GM23248 (cell line): ENCODE data around the gene HSPG2. TPM values are rescaled to one million over a fixed set of nuclear protein-coding genes. Genes with fewer than 3 reads are reported as not detected.

ENCODE experiments used
- DNase-seq: peaks from one replicate; pipeline ENCODE4 v3.0.0-alpha.2; 2015
- H2AFZ ChIP-seq: fragments of 200-600 bp; sonication (generic); 2 replicates; pipeline ENCODE4 v1.6.1; 2016; ENCODE audit warnings: antibody characterized with exemption
- H3F3A ChIP-seq: fragments of 200-600 bp; sonication (generic); 2 replicates; pipeline ENCODE4 v1.6.1; 2016; ENCODE audit warnings: mild to moderate bottlenecking, antibody characterized with exemption, mixed run types; ENCODE audit not compliant: insufficient read depth
- H3K27ac ChIP-seq: fragments of 200-600 bp; sonication (generic); 2 replicates; pipeline ENCODE4 v1.5.1; 2016; ENCODE audit warnings: mild to moderate bottlenecking
- H3K27me3 ChIP-seq: fragments of 200-600 bp; sonication (generic); replicated peaks from 2 replicates; pipeline ENCODE4 v1.6.1; 2016; ENCODE audit warnings: mild to moderate bottlenecking; ENCODE audit not compliant: insufficient read depth
- H3K36me3 ChIP-seq: fragments of 200-600 bp; sonication (generic); 2 replicates; pipeline ENCODE4 v1.6.1; 2016; ENCODE audit warnings: low read depth, mild to moderate bottlenecking
- H3K4me1 ChIP-seq: fragments of 200-600 bp; sonication (generic); 2 replicates; pipeline ENCODE4 v1.6.1; 2016; ENCODE audit warnings: mild to moderate bottlenecking; ENCODE audit not compliant: insufficient read depth
- H3K4me2 ChIP-seq: fragments of 200-600 bp; sonication (generic); one replicate; pipeline ENCODE4 v1.6.1; 2016; ENCODE audit warnings: mild to moderate bottlenecking; ENCODE audit not compliant: unreplicated experiment
- H3K4me3 ChIP-seq: fragments of 200-600 bp; sonication (generic); 2 replicates; pipeline ENCODE4 v1.5.1; 2016; ENCODE audit warnings: mild to moderate bottlenecking
- H3K79me2 ChIP-seq: fragments of 200-600 bp; sonication (generic); 2 replicates; pipeline ENCODE4 v1.6.1; 2016; ENCODE audit warnings: mild to moderate bottlenecking; ENCODE audit not compliant: insufficient read depth
- H3K9ac ChIP-seq: fragments of 200-600 bp; sonication (generic); 2 replicates; pipeline ENCODE4 v1.6.1; 2016; ENCODE audit warnings: mild to moderate bottlenecking
- H3K9me2 ChIP-seq: fragments of 200-600 bp; sonication (generic); 2 replicates; pipeline ENCODE4 v1.6.1; 2016; ENCODE audit warnings: mixed run types, mild to moderate bottlenecking, moderate library complexity; ENCODE audit not compliant: insufficient read depth
- H3K9me3 ChIP-seq: fragments of 200-600 bp; sonication (generic); one replicate; pipeline ENCODE4 v1.6.1; 2017; ENCODE audit warnings: low read depth
- H4K20me1 ChIP-seq: fragments of 200-600 bp; sonication (generic); 2 replicates; pipeline ENCODE4 v1.6.0; 2016; ENCODE audit not compliant: insufficient read depth
- EZH2 ChIP-seq: fragments of 200-600 bp; sonication (generic); IDR thresholded peaks from 2 replicates; pipeline ENCODE4 v1.6.1; 2018; ENCODE audit warnings: antibody characterized with exemption, mild to moderate bottlenecking; ENCODE audit not compliant: insufficient read depth, poor library complexity, severe bottlenecking
- EZH2phosphoT487 ChIP-seq: fragments of 200-600 bp; sonication (generic); IDR thresholded peaks from 2 replicates; pipeline ENCODE4 v1.6.1; 2018; ENCODE audit warnings: antibody characterized with exemption, moderate library complexity, mild to moderate bottlenecking, low read depth; ENCODE audit not compliant: insufficient read depth
- WGBS, 2 experiments: methylation state at CpG; one replicate each; pipeline ENCODE4 v1.1.6; 2015 to 2017; ENCODE audit warnings: low lambda C conversion rate in 2 of 2, low coverage in 1 of 2; ENCODE audit errors: missing lambda C conversion rate in 2 of 2; 5-methylcytosine and 5-hydroxymethylcytosine counted together
- in situ Hi-C: fragments of 300-500 bp; cut with MboI; formaldehyde crosslinking; loops from 2 replicates; pipeline ENCODE4 v1.15.0; 2020
- polyA plus RNA-seq: library from polyadenylated mRNA; unstranded; fragments of >200 nt; fragmentation: Nextera tagmentation; extraction: Ambion mirVana; gene quantifications from 2 replicates; pipeline ENCODE4 v1.2.1, GENCODE V29; 2016
- total RNA-seq: library from RNA; depleted of rRNA; stranded (reverse); fragments of >200 nt; shearing (Covaris generic); gene quantifications from 2 replicates; pipeline ENCODE4 v1.2.3, GENCODE V29; 2014

HSPG2 gene
- total and polyA plus RNA-seq, 2 experiments from 2014 or later = 123 to 407 TPM

- no peaks in the 10 kb centered on the region for H3K27me3 ChIP-seq
- no peak overlapping the region for H3K9ac ChIP-seq
- no peaks in the 10 kb centered on the region for H3K4me1 ChIP-seq
- peaks cover 73% of the 10 kb centered on the region for H3K36me3 ChIP-seq
- DNase-seq = no peak
- in situ Hi-C loops = no loop called here
- H3K79me2 ChIP-seq = peaks cover 13% of the 10 kb centered on the region; the same call in 1 of the 2 replicates
- no peaks in the 10 kb centered on the region for H4K20me1 ChIP-seq
- no peak overlapping the region for H3K4me3 ChIP-seq
- H3K27ac ChIP-seq = no peak overlapping the region
- WGBS, 2 experiments = 82% methylated on average over 11 of the region's 11 CpGs
- no peak overlapping the region for H2AFZ ChIP-seq
- no peaks in the 10 kb centered on the region for H3K9me3 ChIP-seq
- H3K9me2 ChIP-seq = no peaks in the 10 kb centered on the region
- 0 out of 2 replicates have a peak, but pooled peaks cover 4% of the 10 kb centered on the region for H3F3A ChIP-seq
- TF ChIP-seq EZH2phosphoT487 (no peak), EZH2 (no peak)
- H3K4me2 ChIP-seq = no peak overlapping the region
These were observed 58.2 kb downstream of the HSPG2 start for GRCh38 chr1:21878840-21879478.

- Histone ChIP-seq H2AFZ (no peak overlapping the region), H4K20me1 (no peaks in the 10 kb centered on the region), H3K79me2 (peaks cover 15% of the 10 kb centered on the region; the same call in 1 of the 2 replicates), H3F3A (peaks cover 4% of the 10 kb centered on the region; the same call in 1 of the 2 replicates), H3K4me2 (no peak overlapping the region), H3K9me2 (no peaks in the 10 kb centered on the region), H3K27ac (no peak overlapping the region), H3K9ac (no peak overlapping the region), H3K36me3 (peaks cover 80% of the 10 kb centered on the region), H3K9me3 (no peaks in the 10 kb centered on the region), H3K27me3 (no peaks in the 10 kb centered on the region), H3K4me3 (no peak overlapping the region), H3K4me1 (no peaks in the 10 kb centered on the region)
- no peak for DNase-seq
- in situ Hi-C loops = no loop called here
- TF ChIP-seq EZH2 (no peak), EZH2phosphoT487 (no peak)
- 90 to 93% methylated on average over 19 to 25 of the region's 25 CpGs for WGBS, 2 experiments
These were observed 58.9 kb downstream of the HSPG2 start for GRCh38 chr1:21878009-21878773.

GRCh38 chr1:21876267-21876666 is 60.8 kb downstream of the HSPG2 start:
- no peak overlapping the region for H2AFZ ChIP-seq
- in situ Hi-C loops = no loop called here
- no peaks in the 10 kb centered on the region for H4K20me1 ChIP-seq
- no peaks in the 10 kb centered on the region for H3K4me1 ChIP-seq
- no peaks in the 10 kb centered on the region for H3K9me2 ChIP-seq
- H3K27me3 ChIP-seq = no peaks in the 10 kb centered on the region
- no peak overlapping the region for H3K4me3 ChIP-seq
- WGBS, 2 experiments = 92 to 94% methylated on average over 13 to 16 of the region's 16 CpGs
- H3K27ac ChIP-seq = no peak overlapping the region
- no peak overlapping the region for H3K4me2 ChIP-seq
- H3K79me2 ChIP-seq = peaks cover 20% of the 10 kb centered on the region
- peaks cover 4% of the 10 kb centered on the region; the same call in 1 of the 2 replicates for H3F3A ChIP-seq
- TF ChIP-seq EZH2phosphoT487 (no peak), EZH2 (no peak)
- peaks cover 84% of the 10 kb centered on the region for H3K36me3 ChIP-seq
- H3K9me3 ChIP-seq = no peaks in the 10 kb centered on the region
- H3K9ac ChIP-seq = no peak overlapping the region
- no peak for DNase-seq

DNA sequence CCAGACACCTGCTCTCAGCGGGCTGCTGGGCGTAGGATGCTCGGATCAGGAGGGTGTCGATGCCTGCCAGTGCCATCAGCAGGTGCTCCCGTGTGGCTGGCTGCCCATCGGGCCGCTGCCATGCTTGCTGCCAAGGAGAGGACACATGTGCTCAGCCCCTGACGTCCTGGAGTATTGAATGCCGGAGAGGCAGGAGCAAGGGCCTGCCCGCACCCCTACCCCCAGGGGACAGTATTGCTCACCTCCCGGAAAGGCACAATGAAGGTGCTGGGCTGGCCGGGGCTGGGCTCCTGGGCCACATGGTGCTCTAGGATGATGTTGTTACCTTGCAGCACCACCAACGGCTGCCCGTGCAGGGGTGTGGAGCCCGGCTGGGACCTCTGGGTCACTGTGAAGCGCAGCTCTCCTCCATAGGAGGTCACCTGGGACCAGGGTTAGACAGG is 61.5 kb downstream of the HSPG2 start:
- WGBS, 2 experiments = 86 to 95% methylated on average over 12 to 16 of the region's 16 CpGs
- no peak for TF ChIP-seq EZH2
- TF ChIP-seq EZH2phosphoT487 = no peak
- H2AFZ ChIP-seq = no peak overlapping the region
- no peak for DNase-seq
- no peak overlapping the region for H3K27ac ChIP-seq
- H3K36me3 ChIP-seq = peaks cover 88% of the 10 kb centered on the region
- no peaks in the 10 kb centered on the region for H3K27me3 ChIP-seq
- H3K79me2 ChIP-seq = peaks cover 22% of the 10 kb centered on the region
- H3K4me3 ChIP-seq = no peak overlapping the region
- H3K4me2 ChIP-seq = no peak overlapping the region
- H3K9me3 ChIP-seq = no peaks in the 10 kb centered on the region
- no peak overlapping the region for H3K9ac ChIP-seq
- peaks cover 7% of the 10 kb centered on the region; the same call in 1 of the 2 replicates for H3F3A ChIP-seq
- in situ Hi-C loops = no loop called here
- no peaks in the 10 kb centered on the region for H3K9me2 ChIP-seq
- no peaks in the 10 kb centered on the region for H4K20me1 ChIP-seq
- H3K4me1 ChIP-seq = no peaks in the 10 kb centered on the region; the same call in 1 of the 2 replicates
